GM12801 (cell line): Measurements from ENCODE around the gene TRAM1L1.

Source experiments
- TF ChIP-seq, protein P1 (sequence below): IDR thresholded peaks from one replicate; pipeline ENCODE4 v1.5.1; 2011; ENCODE audit warnings: control low read depth; ENCODE audit not compliant: insufficient read length; ENCODE audit errors: extremely low read depth

Gene TRAM1L1

DNA sequence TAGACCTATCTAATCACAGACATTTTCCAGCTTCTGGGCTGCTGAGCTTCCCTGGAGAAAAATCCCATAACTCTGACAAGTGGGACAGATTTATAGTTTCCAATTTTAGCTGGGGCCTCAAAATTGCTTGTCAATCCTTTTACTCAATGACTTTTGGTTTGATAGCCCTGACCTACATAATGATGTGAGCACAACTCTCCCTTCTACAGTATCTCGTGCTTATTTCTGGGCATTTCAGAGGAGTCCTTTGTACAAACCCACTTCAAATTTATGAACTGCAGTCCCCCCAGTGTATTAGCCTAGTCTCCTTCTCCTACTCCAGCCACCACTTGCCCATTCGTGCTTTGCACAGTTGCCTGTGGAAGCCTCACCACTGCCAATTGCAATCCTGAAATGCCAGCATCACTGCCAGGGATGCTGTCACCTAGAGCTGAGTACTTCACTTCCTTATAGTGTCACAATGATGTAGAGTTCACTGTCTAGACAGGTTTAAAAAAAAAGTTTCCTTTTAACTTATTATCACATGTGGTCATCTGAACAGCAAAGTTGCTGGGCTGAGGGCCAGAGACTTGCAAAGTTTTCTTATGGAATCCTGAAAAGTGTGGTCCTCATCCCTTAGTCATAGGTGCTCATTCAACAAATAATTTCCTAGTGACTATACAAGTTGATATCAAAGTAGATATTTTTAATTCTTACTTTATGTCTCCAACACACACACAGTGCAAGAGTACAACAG lies 21.2 kb downstream of the TRAM1L1 start:
- TF ChIP-seq, protein P1, sequence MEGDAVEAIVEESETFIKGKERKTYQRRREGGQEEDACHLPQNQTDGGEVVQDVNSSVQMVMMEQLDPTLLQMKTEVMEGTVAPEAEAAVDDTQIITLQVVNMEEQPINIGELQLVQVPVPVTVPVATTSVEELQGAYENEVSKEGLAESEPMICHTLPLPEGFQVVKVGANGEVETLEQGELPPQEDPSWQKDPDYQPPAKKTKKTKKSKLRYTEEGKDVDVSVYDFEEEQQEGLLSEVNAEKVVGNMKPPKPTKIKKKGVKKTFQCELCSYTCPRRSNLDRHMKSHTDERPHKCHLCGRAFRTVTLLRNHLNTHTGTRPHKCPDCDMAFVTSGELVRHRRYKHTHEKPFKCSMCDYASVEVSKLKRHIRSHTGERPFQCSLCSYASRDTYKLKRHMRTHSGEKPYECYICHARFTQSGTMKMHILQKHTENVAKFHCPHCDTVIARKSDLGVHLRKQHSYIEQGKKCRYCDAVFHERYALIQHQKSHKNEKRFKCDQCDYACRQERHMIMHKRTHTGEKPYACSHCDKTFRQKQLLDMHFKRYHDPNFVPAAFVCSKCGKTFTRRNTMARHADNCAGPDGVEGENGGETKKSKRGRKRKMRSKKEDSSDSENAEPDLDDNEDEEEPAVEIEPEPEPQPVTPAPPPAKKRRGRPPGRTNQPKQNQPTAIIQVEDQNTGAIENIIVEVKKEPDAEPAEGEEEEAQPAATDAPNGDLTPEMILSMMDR = no peak

DNA sequence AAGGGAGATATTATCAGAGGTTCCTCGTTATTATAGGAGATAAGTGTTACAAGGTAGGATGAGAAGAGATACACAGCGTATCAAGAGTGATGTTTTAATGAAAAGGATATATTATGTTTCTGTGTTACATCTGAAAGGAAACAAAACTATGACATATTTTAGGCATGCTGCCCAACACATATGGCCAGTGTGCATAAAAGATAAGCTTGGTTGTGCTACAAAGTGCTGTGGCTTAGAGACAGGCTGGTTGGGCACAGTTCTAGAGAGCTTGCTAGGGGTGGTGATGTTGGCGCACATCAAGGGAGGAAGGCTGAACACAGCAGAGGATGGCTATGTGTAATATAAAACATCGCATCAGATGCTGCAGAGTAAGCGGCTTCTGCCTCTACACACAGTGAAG lies 42.4 kb downstream of the TRAM1L1 start:
- TF ChIP-seq, protein P1 = no peak
